SU-DHL-6 (cell line): ENCODE data around the gene GRM2.

Experiments used
- H2AFZ ChIP-seq: fragments of 200-600 bp; sonication (generic); 2 replicates; pipeline ENCODE4 v1.6.1; 2014; ENCODE audit warnings: low read depth, mild to moderate bottlenecking, moderate library complexity, mixed read lengths, antibody characterized with exemption, low read length; ENCODE audit not compliant: severe bottlenecking
- H3F3A ChIP-seq: fragments of 200-600 bp; shearing (Covaris generic); 2 replicates; pipeline ENCODE4 v1.6.0; 2016; ENCODE audit warnings: antibody characterized with exemption, mild to moderate bottlenecking; ENCODE audit not compliant: insufficient read depth
- H3K27ac ChIP-seq: fragments of 200-600 bp; sonication (generic); 2 replicates; pipeline ENCODE4 v1.5.1; 2016; ENCODE audit warnings: low read depth, mild to moderate bottlenecking, low read length, moderate library complexity, mixed read lengths
- H3K27me3 ChIP-seq: fragments of 200-600 bp; sonication (generic), shearing (Covaris generic); 2 replicates; pipeline ENCODE4 v1.6.0; 2014; ENCODE audit warnings: mild to moderate bottlenecking, low read length
- H3K36me3 ChIP-seq: fragments of 200-600 bp; sonication (generic); 2 replicates; pipeline ENCODE4 v1.6.1; 2014; ENCODE audit warnings: mild to moderate bottlenecking, low read length, mixed read lengths
- H3K4me2 ChIP-seq: fragments of 300-600, 200-600 bp; shearing (Covaris generic), sonication (generic); 2 replicates; pipeline ENCODE4 v1.6.0; 2014; ENCODE audit warnings: low read length, low read depth, mild to moderate bottlenecking; ENCODE audit not compliant: poor library complexity, severe bottlenecking
- H3K4me3 ChIP-seq: fragments of 200-600 bp; sonication (generic); 2 replicates; pipeline ENCODE4 v1.5.1; 2014; ENCODE audit warnings: antibody characterized with exemption, low read length, mild to moderate bottlenecking, mixed read lengths; ENCODE audit not compliant: insufficient read depth, poor library complexity, severe bottlenecking
- H3K79me2 ChIP-seq: fragments of 200-600 bp; sonication (generic); 2 replicates; pipeline ENCODE4 v1.6.1; 2014; ENCODE audit warnings: mild to moderate bottlenecking, low read length, moderate library complexity; ENCODE audit not compliant: insufficient read depth
- H3K9ac ChIP-seq: fragments of 200-600 bp; sonication (generic); 2 replicates; pipeline ENCODE4 v1.7.0; 2014; ENCODE audit warnings: mild to moderate bottlenecking, low read length
- H3K9me2 ChIP-seq: fragments of 200-600 bp; sonication (generic); replicated peaks from 2 replicates; pipeline ENCODE4 v1.6.1; 2014; ENCODE audit warnings: low read length; ENCODE audit not compliant: insufficient read depth
- H3K9me3 ChIP-seq: fragments of 200-600 bp; sonication (generic); 2 replicates; pipeline ENCODE4 v1.6.1; 2014; ENCODE audit warnings: low read length, mixed read lengths; ENCODE audit not compliant: insufficient read depth
- H4K20me1 ChIP-seq: fragments of 200-600 bp; sonication (generic); 2 replicates; pipeline ENCODE4 v1.6.1; 2014; ENCODE audit warnings: low read depth, mild to moderate bottlenecking, antibody characterized with exemption, low read length, moderate library complexity, mixed read lengths
- EZH2phosphoT487 ChIP-seq: fragments of 200-600 bp; sonication (generic), shearing (Covaris generic); conservative IDR thresholded peaks from 2 replicates; pipeline ENCODE4 v1.6.1; 2018; ENCODE audit warnings: mild to moderate bottlenecking, antibody characterized with exemption, low read length, moderate library complexity, mixed read lengths
- TF ChIP-seq, protein P1 (sequence below): fragments of 200-600 bp; sonication (generic); IDR thresholded peaks from one replicate; pipeline ENCODE4 v1.5.1; 2017; ENCODE audit warnings: antibody characterized with exemption, mild to moderate bottlenecking, low read length, moderate library complexity; ENCODE audit not compliant: insufficient read depth, poor library complexity, severe bottlenecking

The GRM2 gene

DNA sequence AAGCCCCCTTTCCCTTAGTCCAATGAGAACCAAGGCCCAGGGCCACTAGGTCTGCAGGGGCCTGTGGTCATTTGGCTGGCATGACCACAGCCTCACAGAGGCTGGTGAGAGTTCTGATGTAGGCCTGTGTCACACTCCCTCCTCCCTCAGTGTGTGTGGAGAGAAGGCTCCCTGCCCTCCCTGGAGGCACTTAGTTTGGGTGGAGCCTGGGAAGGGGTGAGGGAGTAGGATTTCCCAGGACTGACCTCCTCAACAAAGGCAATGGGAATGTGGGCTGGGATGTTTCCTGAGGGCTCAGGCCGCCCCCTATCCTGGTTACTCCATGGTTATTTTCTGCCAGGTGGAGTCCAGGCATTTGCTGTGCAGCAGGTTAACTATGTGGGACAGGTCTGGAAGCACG, 28.2 kb upstream of the GRM2 start:
- peaks cover 7% of the 10 kb centered on the region; the same call in 1 of the 2 replicates for H3K79me2 ChIP-seq

DNA sequence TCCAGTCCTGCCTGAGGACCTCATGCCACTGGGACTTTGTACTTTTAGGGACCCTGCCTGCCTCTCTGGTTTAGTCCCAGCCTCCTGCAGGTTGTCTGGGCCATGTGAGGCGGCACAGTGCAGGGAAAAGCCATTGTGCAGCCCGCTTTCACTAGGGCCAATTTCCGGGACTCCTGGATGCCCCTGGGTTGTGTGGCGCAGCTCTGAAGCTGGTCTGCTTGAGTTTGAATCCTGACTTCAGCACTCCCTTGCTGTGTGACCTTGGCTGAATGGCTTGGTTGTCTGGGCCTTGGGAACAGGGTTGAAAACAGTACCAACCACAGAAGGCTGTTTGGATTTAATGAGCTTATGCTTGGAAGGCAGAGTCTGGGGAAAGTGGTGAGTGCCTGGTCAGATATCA, 27.6 kb upstream of the GRM2 start:
- Histone ChIP-seq H3K9me2 (no peaks in the 10 kb centered on the region), H3K27ac (no peak overlapping the region), H3K4me2 (no peak overlapping the region), H3F3A (0 out of 2 replicates have a peak, but pooled peaks cover 4% of the 10 kb centered on the region), H2AFZ (no peak overlapping the region), H3K9ac (no peak overlapping the region), H3K4me3 (no peak overlapping the region), H4K20me1 (no peaks in the 10 kb centered on the region), H3K27me3 (no peaks in the 10 kb centered on the region), H3K9me3 (no peaks in the 10 kb centered on the region), H3K79me2 (peaks cover 7% of the 10 kb centered on the region; the same call in 1 of the 2 replicates), H3K36me3 (no peaks in the 10 kb centered on the region)
- TF ChIP-seq, protein P1, sequence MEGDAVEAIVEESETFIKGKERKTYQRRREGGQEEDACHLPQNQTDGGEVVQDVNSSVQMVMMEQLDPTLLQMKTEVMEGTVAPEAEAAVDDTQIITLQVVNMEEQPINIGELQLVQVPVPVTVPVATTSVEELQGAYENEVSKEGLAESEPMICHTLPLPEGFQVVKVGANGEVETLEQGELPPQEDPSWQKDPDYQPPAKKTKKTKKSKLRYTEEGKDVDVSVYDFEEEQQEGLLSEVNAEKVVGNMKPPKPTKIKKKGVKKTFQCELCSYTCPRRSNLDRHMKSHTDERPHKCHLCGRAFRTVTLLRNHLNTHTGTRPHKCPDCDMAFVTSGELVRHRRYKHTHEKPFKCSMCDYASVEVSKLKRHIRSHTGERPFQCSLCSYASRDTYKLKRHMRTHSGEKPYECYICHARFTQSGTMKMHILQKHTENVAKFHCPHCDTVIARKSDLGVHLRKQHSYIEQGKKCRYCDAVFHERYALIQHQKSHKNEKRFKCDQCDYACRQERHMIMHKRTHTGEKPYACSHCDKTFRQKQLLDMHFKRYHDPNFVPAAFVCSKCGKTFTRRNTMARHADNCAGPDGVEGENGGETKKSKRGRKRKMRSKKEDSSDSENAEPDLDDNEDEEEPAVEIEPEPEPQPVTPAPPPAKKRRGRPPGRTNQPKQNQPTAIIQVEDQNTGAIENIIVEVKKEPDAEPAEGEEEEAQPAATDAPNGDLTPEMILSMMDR, result no peak
- no peak for TF ChIP-seq EZH2phosphoT487

More for the DNA sequence above, 28.2 kb upstream of the GRM2 start:
- no peaks in the 10 kb centered on the region for H3K9me3 ChIP-seq
- no peaks in the 10 kb centered on the region for H4K20me1 ChIP-seq
- H3K27ac ChIP-seq, result no peak overlapping the region
- H3F3A ChIP-seq, result 0 out of 2 replicates have a peak, but pooled peaks cover 4% of the 10 kb centered on the region
- no peak overlapping the region for H3K4me2 ChIP-seq
- H3K27me3 ChIP-seq, result no peaks in the 10 kb centered on the region
- no peak overlapping the region for H3K4me3 ChIP-seq
- H3K9me2 ChIP-seq, result no peaks in the 10 kb centered on the region
- no peak overlapping the region for H2AFZ ChIP-seq
- H3K36me3 ChIP-seq, result no peaks in the 10 kb centered on the region
- TF ChIP-seq, protein P1, result no peak
- TF ChIP-seq EZH2phosphoT487, result no peak
- no peak overlapping the region for H3K9ac ChIP-seq

DNA sequence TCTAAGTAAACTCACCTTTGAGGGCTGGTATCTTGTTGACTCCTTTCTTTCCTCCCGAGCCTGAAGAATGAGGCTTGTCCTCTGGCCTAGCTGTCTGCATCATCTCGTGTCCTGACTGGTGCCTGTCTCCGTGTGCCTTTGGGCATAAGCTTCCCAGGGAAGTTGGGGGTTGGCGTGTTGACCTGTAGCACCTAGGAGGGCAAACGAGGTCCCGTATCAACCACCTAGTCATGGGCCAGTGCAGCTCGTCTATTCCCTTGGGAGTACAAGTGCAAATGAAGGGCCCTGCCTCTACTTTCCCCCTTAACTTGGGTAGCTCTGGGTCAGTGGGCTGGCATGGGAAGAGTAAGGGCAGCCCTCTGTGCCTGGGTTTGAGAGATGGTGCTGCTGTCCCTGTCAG, 27.1 kb upstream of the GRM2 start:
- H3K27ac ChIP-seq, result no peak overlapping the region

More for the DNA sequence above, 27.1 kb upstream of the GRM2 start:
- no peaks in the 10 kb centered on the region for H3K36me3 ChIP-seq
- no peak overlapping the region for H2AFZ ChIP-seq
- no peak overlapping the region for H3K9ac ChIP-seq
- no peak for TF ChIP-seq EZH2phosphoT487
- TF ChIP-seq, protein P1, result no peak
- no peaks in the 10 kb centered on the region for H3K27me3 ChIP-seq
- no peaks in the 10 kb centered on the region for H4K20me1 ChIP-seq
- no peak overlapping the region for H3K4me2 ChIP-seq
- no peaks in the 10 kb centered on the region for H3K9me3 ChIP-seq
- no peaks in the 10 kb centered on the region for H3K9me2 ChIP-seq
- 0 out of 2 replicates have a peak, but pooled peaks cover 4% of the 10 kb centered on the region for H3F3A ChIP-seq
- H3K4me3 ChIP-seq, result no peak overlapping the region
- peaks cover 7% of the 10 kb centered on the region; the same call in 1 of the 2 replicates for H3K79me2 ChIP-seq
